ENCODE data around the gene FARP1.

FARP1 gene

DNA sequence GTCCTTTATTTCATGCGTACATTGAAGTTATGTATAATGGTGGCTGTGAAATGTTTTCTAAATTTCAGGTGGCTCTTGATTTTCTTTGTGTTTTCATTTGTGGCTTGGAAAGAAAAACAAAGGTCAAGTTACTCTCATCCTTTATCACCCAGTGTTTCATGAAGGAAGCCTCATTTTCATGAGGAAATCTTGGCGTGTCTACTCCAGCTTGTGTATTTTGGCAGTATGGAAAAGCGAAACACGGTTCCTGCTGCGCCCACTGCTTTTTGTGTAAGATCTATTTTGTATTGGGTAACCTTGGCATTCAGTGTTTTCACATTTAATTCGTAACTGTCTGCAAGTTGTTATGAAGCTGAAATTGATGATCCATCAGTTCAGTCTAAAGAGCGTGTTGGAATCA, 181.2 kb downstream of the FARP1 start (continued):
- TF ChIP-seq, protein P1, sequence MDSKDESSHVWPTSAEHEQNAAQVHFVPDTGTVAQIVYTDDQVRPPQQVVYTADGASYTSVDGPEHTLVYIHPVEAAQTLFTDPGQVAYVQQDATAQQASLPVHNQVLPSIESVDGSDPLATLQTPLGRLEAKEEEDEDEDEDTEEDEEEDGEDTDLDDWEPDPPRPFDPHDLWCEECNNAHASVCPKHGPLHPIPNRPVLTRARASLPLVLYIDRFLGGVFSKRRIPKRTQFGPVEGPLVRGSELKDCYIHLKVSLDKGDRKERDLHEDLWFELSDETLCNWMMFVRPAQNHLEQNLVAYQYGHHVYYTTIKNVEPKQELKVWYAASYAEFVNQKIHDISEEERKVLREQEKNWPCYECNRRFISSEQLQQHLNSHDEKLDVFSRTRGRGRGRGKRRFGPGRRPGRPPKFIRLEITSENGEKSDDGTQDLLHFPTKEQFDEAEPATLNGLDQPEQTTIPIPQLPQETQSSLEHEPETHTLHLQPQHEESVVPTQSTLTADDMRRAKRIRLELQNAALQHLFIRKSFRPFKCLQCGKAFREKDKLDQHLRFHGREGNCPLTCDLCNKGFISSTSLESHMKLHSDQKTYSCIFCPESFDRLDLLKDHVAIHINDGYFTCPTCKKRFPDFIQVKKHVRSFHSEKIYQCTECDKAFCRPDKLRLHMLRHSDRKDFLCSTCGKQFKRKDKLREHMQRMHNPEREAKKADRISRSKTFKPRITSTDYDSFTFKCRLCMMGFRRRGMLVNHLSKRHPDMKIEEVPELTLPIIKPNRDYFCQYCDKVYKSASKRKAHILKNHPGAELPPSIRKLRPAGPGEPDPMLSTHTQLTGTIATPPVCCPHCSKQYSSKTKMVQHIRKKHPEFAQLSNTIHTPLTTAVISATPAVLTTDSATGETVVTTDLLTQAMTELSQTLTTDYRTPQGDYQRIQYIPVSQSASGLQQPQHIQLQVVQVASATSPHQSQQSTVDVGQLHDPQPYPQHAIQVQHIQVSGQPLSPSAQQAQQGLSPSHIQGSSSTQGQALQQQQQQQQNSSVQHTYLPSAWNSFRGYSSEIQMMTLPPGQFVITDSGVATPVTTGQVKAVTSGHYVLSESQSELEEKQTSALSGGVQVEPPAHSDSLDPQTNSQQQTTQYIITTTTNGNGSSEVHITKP (tag by site-specific recombination; IDR thresholded peaks at IDR 0.05) = no peak
- TF ChIP-seq, protein P2, sequence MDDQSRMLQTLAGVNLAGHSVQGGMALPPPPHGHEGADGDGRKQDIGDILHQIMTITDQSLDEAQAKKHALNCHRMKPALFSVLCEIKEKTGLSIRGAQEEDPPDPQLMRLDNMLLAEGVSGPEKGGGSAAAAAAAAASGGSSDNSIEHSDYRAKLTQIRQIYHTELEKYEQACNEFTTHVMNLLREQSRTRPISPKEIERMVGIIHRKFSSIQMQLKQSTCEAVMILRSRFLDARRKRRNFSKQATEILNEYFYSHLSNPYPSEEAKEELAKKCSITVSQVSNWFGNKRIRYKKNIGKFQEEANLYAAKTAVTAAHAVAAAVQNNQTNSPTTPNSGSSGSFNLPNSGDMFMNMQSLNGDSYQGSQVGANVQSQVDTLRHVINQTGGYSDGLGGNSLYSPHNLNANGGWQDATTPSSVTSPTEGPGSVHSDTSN (CRISPR knock-in tag; IDR thresholded peaks at IDR 0.05) = no peak
- no peak for TF ChIP-seq ZNF837 (tag by site-specific recombination; IDR thresholded peaks at IDR 0.05)
- no peak for TF ChIP-seq KLF7 (tag by site-specific recombination; IDR thresholded peaks at IDR 0.05; ENCODE audit: borderline replicate concordance)
- TF ChIP-seq, protein P3, sequence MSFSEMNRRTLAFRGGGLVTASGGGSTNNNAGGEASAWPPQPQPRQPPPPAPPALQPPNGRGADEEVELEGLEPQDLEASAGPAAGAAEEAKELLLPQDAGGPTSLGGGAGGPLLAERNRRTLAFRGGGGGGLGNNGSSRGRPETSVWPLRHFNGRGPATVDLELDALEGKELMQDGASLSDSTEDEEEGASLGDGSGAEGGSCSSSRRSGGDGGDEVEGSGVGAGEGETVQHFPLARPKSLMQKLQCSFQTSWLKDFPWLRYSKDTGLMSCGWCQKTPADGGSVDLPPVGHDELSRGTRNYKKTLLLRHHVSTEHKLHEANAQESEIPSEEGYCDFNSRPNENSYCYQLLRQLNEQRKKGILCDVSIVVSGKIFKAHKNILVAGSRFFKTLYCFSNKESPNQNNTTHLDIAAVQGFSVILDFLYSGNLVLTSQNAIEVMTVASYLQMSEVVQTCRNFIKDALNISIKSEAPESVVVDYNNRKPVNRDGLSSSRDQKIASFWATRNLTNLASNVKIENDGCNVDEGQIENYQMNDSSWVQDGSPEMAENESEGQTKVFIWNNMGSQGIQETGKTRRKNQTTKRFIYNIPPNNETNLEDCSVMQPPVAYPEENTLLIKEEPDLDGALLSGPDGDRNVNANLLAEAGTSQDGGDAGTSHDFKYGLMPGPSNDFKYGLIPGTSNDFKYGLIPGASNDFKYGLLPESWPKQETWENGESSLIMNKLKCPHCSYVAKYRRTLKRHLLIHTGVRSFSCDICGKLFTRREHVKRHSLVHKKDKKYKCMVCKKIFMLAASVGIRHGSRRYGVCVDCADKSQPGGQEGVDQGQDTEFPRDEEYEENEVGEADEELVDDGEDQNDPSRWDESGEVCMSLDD (tag by site-specific recombination; IDR thresholded peaks at IDR 0.05) = no peak
- no peak for TF ChIP-seq ZNF501 (tag by site-specific recombination; IDR thresholded peaks at IDR 0.05)
- TF ChIP-seq ZNF658 (tag by site-specific recombination; IDR thresholded peaks at IDR 0.05) = no peak
- TF ChIP-seq ZNF654 (tag by site-specific recombination; IDR thresholded peaks at IDR 0.05; ENCODE audit: low read depth) = no peak
- TF ChIP-seq, protein P4, sequence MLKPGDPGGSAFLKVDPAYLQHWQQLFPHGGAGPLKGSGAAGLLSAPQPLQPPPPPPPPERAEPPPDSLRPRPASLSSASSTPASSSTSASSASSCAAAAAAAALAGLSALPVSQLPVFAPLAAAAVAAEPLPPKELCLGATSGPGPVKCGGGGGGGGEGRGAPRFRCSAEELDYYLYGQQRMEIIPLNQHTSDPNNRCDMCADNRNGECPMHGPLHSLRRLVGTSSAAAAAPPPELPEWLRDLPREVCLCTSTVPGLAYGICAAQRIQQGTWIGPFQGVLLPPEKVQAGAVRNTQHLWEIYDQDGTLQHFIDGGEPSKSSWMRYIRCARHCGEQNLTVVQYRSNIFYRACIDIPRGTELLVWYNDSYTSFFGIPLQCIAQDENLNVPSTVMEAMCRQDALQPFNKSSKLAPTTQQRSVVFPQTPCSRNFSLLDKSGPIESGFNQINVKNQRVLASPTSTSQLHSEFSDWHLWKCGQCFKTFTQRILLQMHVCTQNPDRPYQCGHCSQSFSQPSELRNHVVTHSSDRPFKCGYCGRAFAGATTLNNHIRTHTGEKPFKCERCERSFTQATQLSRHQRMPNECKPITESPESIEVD (tag by site-specific recombination; IDR thresholded peaks at IDR 0.05) = peak; percentile 82
- no peak for TF ChIP-seq ZNF660 (tag by site-specific recombination; IDR thresholded peaks at IDR 0.05)
- TF ChIP-seq, protein P5, sequence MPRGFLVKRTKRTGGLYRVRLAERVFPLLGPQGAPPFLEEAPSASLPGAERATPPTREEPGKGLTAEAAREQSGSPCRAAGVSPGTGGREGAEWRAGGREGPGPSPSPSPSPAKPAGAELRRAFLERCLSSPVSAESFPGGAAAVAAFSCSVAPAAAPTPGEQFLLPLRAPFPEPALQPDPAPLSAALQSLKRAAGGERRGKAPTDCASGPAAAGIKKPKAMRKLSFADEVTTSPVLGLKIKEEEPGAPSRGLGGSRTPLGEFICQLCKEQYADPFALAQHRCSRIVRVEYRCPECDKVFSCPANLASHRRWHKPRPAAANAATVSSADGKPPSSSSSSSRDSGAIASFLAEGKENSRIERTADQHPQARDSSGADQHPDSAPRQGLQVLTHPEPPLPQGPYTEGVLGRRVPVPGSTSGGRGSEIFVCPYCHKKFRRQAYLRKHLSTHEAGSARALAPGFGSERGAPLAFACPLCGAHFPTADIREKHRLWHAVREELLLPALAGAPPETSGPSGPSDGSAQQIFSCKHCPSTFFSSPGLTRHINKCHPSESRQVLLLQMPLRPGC (tag by site-specific recombination; IDR thresholded peaks at IDR 0.05) = 0 out of 2 replicates have a peak, but pooled peaks have one; percentile 24
- no peak for TF ChIP-seq ZNF747 (tag by site-specific recombination; IDR thresholded peaks at IDR 0.05)
- TF ChIP-seq ZNF830 (tag by site-specific recombination; IDR thresholded peaks at IDR 0.05; ENCODE audit: low read depth) = no peak
- no peak for TF ChIP-seq ZNF768 (tag by site-specific recombination; IDR thresholded peaks at IDR 0.05)
- no peak for TF ChIP-seq ZNF785 (tag by site-specific recombination; IDR thresholded peaks at IDR 0.05)
- TF ChIP-seq ZNF624 (tag by site-specific recombination; IDR thresholded peaks at IDR 0.05) = no peak
- no peak for TF ChIP-seq ZFP69B (tag by site-specific recombination; IDR thresholded peaks at IDR 0.05)
- TF ChIP-seq, protein P6, sequence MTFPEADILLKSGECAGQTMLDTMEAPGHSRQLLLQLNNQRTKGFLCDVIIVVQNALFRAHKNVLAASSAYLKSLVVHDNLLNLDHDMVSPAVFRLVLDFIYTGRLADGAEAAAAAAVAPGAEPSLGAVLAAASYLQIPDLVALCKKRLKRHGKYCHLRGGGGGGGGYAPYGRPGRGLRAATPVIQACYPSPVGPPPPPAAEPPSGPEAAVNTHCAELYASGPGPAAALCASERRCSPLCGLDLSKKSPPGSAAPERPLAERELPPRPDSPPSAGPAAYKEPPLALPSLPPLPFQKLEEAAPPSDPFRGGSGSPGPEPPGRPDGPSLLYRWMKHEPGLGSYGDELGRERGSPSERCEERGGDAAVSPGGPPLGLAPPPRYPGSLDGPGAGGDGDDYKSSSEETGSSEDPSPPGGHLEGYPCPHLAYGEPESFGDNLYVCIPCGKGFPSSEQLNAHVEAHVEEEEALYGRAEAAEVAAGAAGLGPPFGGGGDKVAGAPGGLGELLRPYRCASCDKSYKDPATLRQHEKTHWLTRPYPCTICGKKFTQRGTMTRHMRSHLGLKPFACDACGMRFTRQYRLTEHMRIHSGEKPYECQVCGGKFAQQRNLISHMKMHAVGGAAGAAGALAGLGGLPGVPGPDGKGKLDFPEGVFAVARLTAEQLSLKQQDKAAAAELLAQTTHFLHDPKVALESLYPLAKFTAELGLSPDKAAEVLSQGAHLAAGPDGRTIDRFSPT (tag by site-specific recombination; IDR thresholded peaks at IDR 0.05) = no peak
- TF ChIP-seq ZBTB20 (tag by site-specific recombination; IDR thresholded peaks at IDR 0.05) = no peak
- no peak for TF ChIP-seq HOXD13 (CRISPR knock-in tag; IDR thresholded peaks at IDR 0.05; ENCODE audit: borderline replicate concordance)
- TF ChIP-seq, protein P7, sequence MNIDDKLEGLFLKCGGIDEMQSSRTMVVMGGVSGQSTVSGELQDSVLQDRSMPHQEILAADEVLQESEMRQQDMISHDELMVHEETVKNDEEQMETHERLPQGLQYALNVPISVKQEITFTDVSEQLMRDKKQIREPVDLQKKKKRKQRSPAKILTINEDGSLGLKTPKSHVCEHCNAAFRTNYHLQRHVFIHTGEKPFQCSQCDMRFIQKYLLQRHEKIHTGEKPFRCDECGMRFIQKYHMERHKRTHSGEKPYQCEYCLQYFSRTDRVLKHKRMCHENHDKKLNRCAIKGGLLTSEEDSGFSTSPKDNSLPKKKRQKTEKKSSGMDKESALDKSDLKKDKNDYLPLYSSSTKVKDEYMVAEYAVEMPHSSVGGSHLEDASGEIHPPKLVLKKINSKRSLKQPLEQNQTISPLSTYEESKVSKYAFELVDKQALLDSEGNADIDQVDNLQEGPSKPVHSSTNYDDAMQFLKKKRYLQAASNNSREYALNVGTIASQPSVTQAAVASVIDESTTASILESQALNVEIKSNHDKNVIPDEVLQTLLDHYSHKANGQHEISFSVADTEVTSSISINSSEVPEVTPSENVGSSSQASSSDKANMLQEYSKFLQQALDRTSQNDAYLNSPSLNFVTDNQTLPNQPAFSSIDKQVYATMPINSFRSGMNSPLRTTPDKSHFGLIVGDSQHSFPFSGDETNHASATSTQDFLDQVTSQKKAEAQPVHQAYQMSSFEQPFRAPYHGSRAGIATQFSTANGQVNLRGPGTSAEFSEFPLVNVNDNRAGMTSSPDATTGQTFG (tag by site-specific recombination; IDR thresholded peaks at IDR 0.05; ENCODE audit: borderline replicate concordance) = no peak
- TF ChIP-seq ZNF76 (tag by site-specific recombination; IDR thresholded peaks at IDR 0.05; ENCODE audit: borderline replicate concordance, low read depth) = no peak
- no peak for TF ChIP-seq REPIN1 (tag by site-specific recombination; IDR thresholded peaks at IDR 0.05; ENCODE audit: low read depth)
- TF ChIP-seq ZNF157 (tag by site-specific recombination; IDR thresholded peaks at IDR 0.05) = no peak
- no peak for TF ChIP-seq ZNF266 (tag by site-specific recombination; IDR thresholded peaks at IDR 0.05; ENCODE audit: low read depth)
